Measurements from ENCODE around the gene GALNT2. TPM values are rescaled to one million over a fixed set of nuclear protein-coding genes. Genes with fewer than 3 reads are reported as not detected.

Gene GALNT2
- total RNA-seq, 1 experiment from 2014 or later = 152 TPM

- H3K4me1 ChIP-seq (ENCODE audit: control insufficient read depth, insufficient read depth, low read length) = 0 out of 2 replicates have a peak, but pooled peaks cover 2% of the 10 kb centered on the region
- no TSS peak for BruUV-seq (replicated peaks)
- POLR2A ChIA-PET = no interaction called here
- TF ChIP-seq SIN3A (IDR thresholded peaks at IDR 0.05; ENCODE audit: borderline replicate concordance, insufficient read depth, low read depth, low read length) (no peak), POLR2AphosphoS5 (IDR thresholded peaks at IDR 0.05; ENCODE audit: low read depth, low read length) (no peak), TCF7L2 (IDR thresholded peaks at IDR 0.05; ENCODE audit: low read depth, low read length) (no peak), CTCF (IDR thresholded peaks at IDR 0.05) (no peak)
- TF ChIP-seq, protein P1, sequence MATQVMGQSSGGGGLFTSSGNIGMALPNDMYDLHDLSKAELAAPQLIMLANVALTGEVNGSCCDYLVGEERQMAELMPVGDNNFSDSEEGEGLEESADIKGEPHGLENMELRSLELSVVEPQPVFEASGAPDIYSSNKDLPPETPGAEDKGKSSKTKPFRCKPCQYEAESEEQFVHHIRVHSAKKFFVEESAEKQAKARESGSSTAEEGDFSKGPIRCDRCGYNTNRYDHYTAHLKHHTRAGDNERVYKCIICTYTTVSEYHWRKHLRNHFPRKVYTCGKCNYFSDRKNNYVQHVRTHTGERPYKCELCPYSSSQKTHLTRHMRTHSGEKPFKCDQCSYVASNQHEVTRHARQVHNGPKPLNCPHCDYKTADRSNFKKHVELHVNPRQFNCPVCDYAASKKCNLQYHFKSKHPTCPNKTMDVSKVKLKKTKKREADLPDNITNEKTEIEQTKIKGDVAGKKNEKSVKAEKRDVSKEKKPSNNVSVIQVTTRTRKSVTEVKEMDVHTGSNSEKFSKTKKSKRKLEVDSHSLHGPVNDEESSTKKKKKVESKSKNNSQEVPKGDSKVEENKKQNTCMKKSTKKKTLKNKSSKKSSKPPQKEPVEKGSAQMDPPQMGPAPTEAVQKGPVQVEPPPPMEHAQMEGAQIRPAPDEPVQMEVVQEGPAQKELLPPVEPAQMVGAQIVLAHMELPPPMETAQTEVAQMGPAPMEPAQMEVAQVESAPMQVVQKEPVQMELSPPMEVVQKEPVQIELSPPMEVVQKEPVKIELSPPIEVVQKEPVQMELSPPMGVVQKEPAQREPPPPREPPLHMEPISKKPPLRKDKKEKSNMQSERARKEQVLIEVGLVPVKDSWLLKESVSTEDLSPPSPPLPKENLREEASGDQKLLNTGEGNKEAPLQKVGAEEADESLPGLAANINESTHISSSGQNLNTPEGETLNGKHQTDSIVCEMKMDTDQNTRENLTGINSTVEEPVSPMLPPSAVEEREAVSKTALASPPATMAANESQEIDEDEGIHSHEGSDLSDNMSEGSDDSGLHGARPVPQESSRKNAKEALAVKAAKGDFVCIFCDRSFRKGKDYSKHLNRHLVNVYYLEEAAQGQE (IDR thresholded peaks at IDR 0.05; ENCODE audit: insufficient read depth in 1 of 2, low read depth in 2 of 2, low read length in 1 of 2) = no peak
- in situ Hi-C loops (cut with HindIII; ENCODE audit: low pct_unique_long_range_greater_than_20kb, low sequenced_read_pairs) = no loop called here
- DNase-seq (ENCODE audit: low read depth, low spot score) = no peak
- intact Hi-C loops (cut with micrococcal nuclease; ENCODE audit: unreplicated experiment) = no loop called here
- no peak overlapping the region for H3K27ac ChIP-seq (ENCODE audit: low read length)
- CTCF ChIA-PET = no interaction called here
- no peaks in the 10 kb centered on the region for H3K27me3 ChIP-seq (ENCODE audit: control insufficient read depth, insufficient read depth, low read length)
- H3K36me3 ChIP-seq (ENCODE audit: control insufficient read depth, insufficient read depth, low read length) = no peaks in the 10 kb centered on the region
- no peak for ATAC-seq
- H3K4me3 ChIP-seq (ENCODE audit: low read depth in 2 of 2, low read length in 2 of 2) = no peak overlapping the region
- H3K9me3 ChIP-seq (ENCODE audit: control insufficient read depth, insufficient read depth, low read depth, low read length) = no peaks in the 10 kb centered on the region
Measured at GRCh38 chr1:230131457-230131856, 64.4 kb downstream of the GALNT2 start.

- Histone ChIP-seq H3K4me1 (ENCODE audit: control insufficient read depth, insufficient read depth, low read length) (no peaks in the 10 kb centered on the region), H3K36me3 (ENCODE audit: control insufficient read depth, insufficient read depth, low read length) (no peaks in the 10 kb centered on the region), H3K9me3 (ENCODE audit: control insufficient read depth, insufficient read depth, low read depth, low read length) (no peaks in the 10 kb centered on the region), H3K4me3 (ENCODE audit: low read depth in 2 of 2, low read length in 2 of 2) (no peak overlapping the region), H3K27ac (ENCODE audit: low read length) (no peak overlapping the region), H3K27me3 (ENCODE audit: control insufficient read depth, insufficient read depth, low read length) (no peaks in the 10 kb centered on the region)
- ATAC-seq (no peak), DNase-seq (ENCODE audit: low read depth, low spot score) (no peak)
- intact Hi-C loops (cut with micrococcal nuclease; ENCODE audit: unreplicated experiment) = no loop called here
- BruUV-seq (replicated peaks) = no TSS peak
- ChIA-PET CTCF (no interaction called here), POLR2A (no interaction called here)
- in situ Hi-C loops (cut with HindIII; ENCODE audit: low pct_unique_long_range_greater_than_20kb, low sequenced_read_pairs) = no loop called here
- TF ChIP-seq, protein P1 (IDR thresholded peaks at IDR 0.05; ENCODE audit: insufficient read depth in 1 of 2, low read depth in 2 of 2, low read length in 1 of 2) = no peak
- TF ChIP-seq POLR2AphosphoS5 (IDR thresholded peaks at IDR 0.05; ENCODE audit: low read depth, low read length) (no peak), TCF7L2 (IDR thresholded peaks at IDR 0.05; ENCODE audit: low read depth, low read length) (no peak), SIN3A (IDR thresholded peaks at IDR 0.05; ENCODE audit: borderline replicate concordance, insufficient read depth, low read depth, low read length) (no peak), CTCF (IDR thresholded peaks at IDR 0.05) (no peak)
Measured at GRCh38 chr1:230132758-230133157, 65.7 kb downstream of the GALNT2 start.
